Measurements from ENCODE around the gene ANGEL1.

The ANGEL1 gene

DNA sequence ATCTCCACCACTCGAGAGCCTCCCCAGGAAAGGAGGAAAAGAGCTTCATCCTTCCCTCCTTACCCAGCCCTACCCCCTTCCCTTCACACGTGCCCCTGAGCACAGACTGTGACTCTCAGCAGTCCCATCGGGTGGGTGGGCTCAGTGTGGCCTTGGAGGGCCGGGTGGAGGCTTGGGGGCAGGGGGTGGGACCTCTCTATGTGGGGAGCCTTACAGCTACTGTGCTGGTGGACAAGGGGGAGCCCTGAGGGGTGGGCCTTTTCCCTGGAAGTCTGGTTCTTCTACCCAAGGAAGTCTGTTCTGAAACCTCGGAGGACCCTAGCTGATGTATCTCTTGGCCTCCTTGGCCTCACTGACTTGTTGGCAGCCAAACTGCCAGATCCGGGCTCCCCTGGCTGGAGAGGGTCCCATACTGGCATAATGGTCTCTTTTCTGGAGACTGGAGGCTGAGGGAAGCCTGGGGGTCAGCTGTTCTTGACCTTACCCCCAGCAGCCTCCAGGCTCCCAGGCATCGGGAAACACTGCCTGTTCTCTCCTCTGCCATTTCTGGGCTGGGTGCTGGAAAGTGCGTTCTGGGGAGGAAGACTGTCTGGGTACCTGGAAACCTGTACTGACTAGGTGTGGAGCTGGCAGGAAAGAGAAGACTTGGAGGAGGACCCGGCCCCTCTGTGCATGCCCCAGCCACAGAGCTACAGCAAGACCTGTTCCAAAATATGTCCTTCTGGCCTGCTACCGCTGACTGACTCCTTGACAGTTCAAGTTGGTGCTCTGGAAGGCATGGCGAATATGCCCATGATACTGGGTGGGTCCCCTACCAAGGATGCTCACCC, 43.8 kb downstream of the ANGEL1 start:
- TF ChIP-seq REST (IDR thresholded peaks at IDR 0.05; ENCODE audit: insufficient read depth in 1 of 2, low read depth in 2 of 2, low read length in 2 of 2) (no peak), SIN3A (IDR thresholded peaks at IDR 0.05; ENCODE audit: borderline replicate concordance, insufficient read depth, low read length) (no peak), TAF1 (IDR thresholded peaks at IDR 0.05; ENCODE audit: borderline replicate concordance, insufficient read depth, low read length) (no peak), FOXP2 (optimal IDR thresholded peaks at IDR 0.05; ENCODE audit: borderline replicate concordance, extremely low read depth, extremely low read length, insufficient read depth) (no peak), POLR2AphosphoS5 (IDR thresholded peaks at IDR 0.05; ENCODE audit: low read depth, low read length) (no peak)

DNA sequence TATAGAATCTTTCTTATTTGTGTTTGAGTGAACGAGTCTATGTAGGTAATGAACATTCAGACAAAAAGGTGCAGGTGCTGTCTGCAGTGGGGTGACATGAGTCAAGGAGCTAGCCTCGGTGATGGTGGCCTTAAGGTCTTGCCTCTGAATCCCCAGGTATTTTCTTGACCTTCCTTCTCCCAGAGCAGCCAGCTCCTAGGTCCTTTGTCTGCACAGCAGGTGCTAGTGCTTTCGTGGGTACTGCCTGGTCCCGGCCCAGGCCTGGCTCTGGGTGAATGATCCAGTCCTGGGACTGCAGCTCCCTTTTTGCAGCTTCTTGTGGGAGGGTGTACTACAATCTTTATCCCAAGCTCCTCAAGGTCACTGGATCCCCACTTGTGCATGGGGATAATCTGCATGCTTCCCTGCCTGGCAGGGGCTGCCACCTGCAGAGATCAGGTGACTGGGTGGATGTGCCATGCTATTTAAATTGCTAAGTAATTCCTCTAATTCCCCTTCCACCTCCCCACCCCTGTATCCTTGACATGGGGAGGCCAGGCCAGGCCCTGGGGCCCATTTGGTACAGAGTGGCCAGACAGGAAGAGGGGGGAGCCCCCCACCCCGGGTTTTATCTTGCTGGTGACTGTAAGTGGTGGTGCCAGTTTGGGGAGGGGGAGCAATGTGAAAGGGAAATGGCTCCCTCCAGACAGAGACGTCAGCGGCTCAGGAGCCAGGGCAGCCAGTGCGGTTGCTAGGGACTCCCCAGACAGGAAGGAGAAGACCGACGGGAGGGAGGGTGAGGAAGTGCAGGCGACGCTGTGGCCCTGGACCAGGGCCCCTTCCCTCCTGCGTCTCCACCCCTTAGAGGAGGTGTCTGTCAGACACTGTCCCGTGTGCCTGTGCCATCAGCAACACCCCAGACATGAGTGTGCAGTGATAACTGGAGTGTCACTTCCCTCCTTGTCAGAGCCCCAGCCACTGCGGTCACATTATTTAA, 44.7 kb downstream of the ANGEL1 start:
- TF ChIP-seq REST (IDR thresholded peaks at IDR 0.05; ENCODE audit: insufficient read depth in 1 of 2, low read depth in 2 of 2, low read length in 2 of 2) (no peak), SIN3A (IDR thresholded peaks at IDR 0.05; ENCODE audit: borderline replicate concordance, insufficient read depth, low read length) (no peak)

- TF ChIP-seq FOXP2 (optimal IDR thresholded peaks at IDR 0.05; ENCODE audit: borderline replicate concordance, extremely low read depth, extremely low read length, insufficient read depth) (no peak), SIN3A (IDR thresholded peaks at IDR 0.05; ENCODE audit: borderline replicate concordance, insufficient read depth, low read length) (no peak), TAF1 (IDR thresholded peaks at IDR 0.05; ENCODE audit: borderline replicate concordance, insufficient read depth, low read length) (no peak), REST (IDR thresholded peaks at IDR 0.05; ENCODE audit: insufficient read depth in 1 of 2, low read depth in 2 of 2, low read length in 2 of 2) (no peak)
Observed at GRCh38 chr14:76765461-76765931, 47.2 kb downstream of the ANGEL1 start.

DNA sequence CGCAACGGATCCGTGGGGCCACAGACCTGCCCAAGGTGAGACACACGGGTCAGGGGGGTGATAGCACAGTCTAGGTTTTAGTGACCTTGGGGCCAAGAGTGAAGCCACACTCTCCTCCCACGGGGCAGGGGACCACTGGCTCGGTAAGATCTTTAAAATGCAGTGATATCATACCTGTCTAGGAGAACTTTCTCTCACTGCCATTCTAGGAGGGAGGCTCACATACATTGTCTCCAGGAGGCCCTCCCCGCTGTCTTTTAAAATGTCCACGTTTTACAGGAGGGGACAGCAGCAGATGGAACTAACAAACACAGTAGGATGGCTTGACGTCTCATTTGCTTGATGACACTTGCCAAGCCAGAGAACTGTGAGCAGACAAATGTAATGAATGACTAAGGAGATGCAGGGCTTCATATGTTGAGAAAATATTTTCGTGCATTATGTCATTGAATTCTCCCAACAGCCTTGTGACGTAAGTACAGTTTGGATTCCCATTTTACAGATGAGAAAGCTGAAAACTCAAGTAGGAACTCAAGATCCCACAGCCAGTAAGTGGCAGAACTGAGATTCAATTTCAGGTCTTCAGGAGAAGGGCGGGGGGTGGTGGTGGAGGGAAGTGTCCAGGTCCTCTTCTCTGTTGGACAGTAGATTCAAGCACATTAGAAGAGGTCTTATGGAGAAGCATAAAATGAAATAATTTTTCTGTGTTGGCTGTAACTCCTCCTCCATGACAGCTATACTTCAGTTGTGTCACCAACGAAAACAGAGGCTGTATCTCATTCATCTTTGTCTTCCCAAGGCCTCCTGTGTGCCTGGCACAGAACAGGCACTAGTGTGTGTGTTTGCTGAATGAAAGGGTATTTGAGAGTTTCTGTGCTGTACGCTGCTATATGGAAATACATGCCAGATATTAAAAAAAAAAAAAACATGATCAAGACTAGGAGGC, 49.3 kb downstream of the ANGEL1 start:
- TF ChIP-seq TAF1 (IDR thresholded peaks at IDR 0.05; ENCODE audit: borderline replicate concordance, insufficient read depth, low read length) (no peak), REST (IDR thresholded peaks at IDR 0.05; ENCODE audit: insufficient read depth in 1 of 2, low read depth in 2 of 2, low read length in 2 of 2) (no peak), FOXP2 (optimal IDR thresholded peaks at IDR 0.05; ENCODE audit: borderline replicate concordance, extremely low read depth, extremely low read length, insufficient read depth) (no peak)

All from PFSK-1 (cell line).